SK-N-SH treated with all-trans-retinoic acid at 6 μM for 48 hours (cell line): Measurements from ENCODE around the gene MCM10.

ENCODE experiments used
- CSDC2 ChIP-seq: fragments of 250-450 bp; sonication (Bioruptor Pico); IDR thresholded peaks from 2 replicates; pipeline ENCODE4 v1.5.0; 2020; ENCODE audit warnings: mild to moderate bottlenecking, moderate library complexity
- ISL1 ChIP-seq: fragments of 250-450 bp; sonication (Bioruptor Pico); IDR thresholded peaks from 2 replicates; pipeline ENCODE4 v2.1.2; 2022; ENCODE audit warnings: mild to moderate bottlenecking, moderate library complexity
- PATZ1 ChIP-seq: fragments of 250-450 bp; sonication (Bioruptor Pico); IDR thresholded peaks from 2 replicates; pipeline ENCODE4 v1.8.0; 2020; ENCODE audit warnings: mild to moderate bottlenecking, moderate library complexity, borderline replicate concordance
- POU6F1 ChIP-seq: fragments of 250-450 bp; sonication (Bioruptor Pico); IDR thresholded peaks from 2 replicates; pipeline ENCODE4 v1.8.0; 2021; ENCODE audit warnings: low read depth, mild to moderate bottlenecking, moderate library complexity, borderline replicate concordance
- RARB ChIP-seq: fragments of 250-450 bp; sonication (Bioruptor Pico); IDR thresholded peaks from 2 replicates; pipeline ENCODE4 v1.8.0; 2021; ENCODE audit warnings: mild to moderate bottlenecking, moderate library complexity
- TCF4 ChIP-seq: fragments of 250-450 bp; sonication (Bioruptor Pico); IDR thresholded peaks from 2 replicates; pipeline ENCODE4 v1.8.0; 2021; ENCODE audit warnings: mild to moderate bottlenecking, moderate library complexity, borderline replicate concordance
- TSHZ2 ChIP-seq: fragments of 250-450 bp; sonication (Bioruptor Pico); IDR thresholded peaks from 2 replicates; pipeline ENCODE4 v1.5.0; 2020; ENCODE audit warnings: mild to moderate bottlenecking, moderate library complexity
- ZFP3 ChIP-seq: fragments of 250-450 bp; sonication (Bioruptor Pico); IDR thresholded peaks from 2 replicates; pipeline ENCODE4 v1.5.0; 2020; ENCODE audit warnings: mild to moderate bottlenecking, moderate library complexity
- ZFP30 ChIP-seq: fragments of 450-650 bp; formaldehyde crosslinking; IDR thresholded peaks from 2 replicates; pipeline ENCODE4 v1.5.0; 2022; ENCODE audit warnings: mild to moderate bottlenecking, moderate library complexity

GRCh38 chr10:13115832-13116803 is 45.2 kb upstream of the MCM10 start:
- TF ChIP-seq ISL1 (no peak), PATZ1 (CRISPR knock-in tag) (no peak), ZFP3 (CRISPR knock-in tag) (no peak), RARB (CRISPR knock-in tag) (no peak), ZFP30 (CRISPR knock-in tag) (no peak), TSHZ2 (no peak), TCF4 (CRISPR knock-in tag) (no peak), CSDC2 (no peak), POU6F1 (no peak)
